Measurements from ENCODE around the gene BDKRB2.

The BDKRB2 gene

DNA sequence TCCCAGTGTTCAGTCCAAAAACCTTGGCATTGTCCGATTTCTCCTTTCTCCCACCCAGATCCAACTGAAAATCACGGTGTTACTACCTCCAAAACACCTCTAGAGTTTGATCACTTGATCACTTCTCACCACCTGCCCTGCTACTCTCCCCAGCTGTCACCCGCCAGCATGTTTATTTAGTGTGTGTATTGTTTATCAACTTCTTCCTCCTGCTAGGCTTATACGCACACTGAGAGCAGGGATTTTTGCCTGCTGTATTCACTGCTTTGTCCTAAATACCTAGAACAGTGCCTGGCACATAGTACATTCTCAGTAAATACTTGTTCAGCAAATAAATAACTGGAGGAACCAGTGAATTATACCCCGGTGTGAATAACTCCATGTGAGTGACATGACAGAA lies 56.4 kb downstream of the BDKRB2 start:
- DNase-seq (ENCODE audit: low spot score) = no peak
- TF ChIP-seq, protein P1, sequence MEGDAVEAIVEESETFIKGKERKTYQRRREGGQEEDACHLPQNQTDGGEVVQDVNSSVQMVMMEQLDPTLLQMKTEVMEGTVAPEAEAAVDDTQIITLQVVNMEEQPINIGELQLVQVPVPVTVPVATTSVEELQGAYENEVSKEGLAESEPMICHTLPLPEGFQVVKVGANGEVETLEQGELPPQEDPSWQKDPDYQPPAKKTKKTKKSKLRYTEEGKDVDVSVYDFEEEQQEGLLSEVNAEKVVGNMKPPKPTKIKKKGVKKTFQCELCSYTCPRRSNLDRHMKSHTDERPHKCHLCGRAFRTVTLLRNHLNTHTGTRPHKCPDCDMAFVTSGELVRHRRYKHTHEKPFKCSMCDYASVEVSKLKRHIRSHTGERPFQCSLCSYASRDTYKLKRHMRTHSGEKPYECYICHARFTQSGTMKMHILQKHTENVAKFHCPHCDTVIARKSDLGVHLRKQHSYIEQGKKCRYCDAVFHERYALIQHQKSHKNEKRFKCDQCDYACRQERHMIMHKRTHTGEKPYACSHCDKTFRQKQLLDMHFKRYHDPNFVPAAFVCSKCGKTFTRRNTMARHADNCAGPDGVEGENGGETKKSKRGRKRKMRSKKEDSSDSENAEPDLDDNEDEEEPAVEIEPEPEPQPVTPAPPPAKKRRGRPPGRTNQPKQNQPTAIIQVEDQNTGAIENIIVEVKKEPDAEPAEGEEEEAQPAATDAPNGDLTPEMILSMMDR (IDR thresholded peaks at IDR 0.05; ENCODE audit: extremely low read depth, missing control alignments) = no peak

DNA sequence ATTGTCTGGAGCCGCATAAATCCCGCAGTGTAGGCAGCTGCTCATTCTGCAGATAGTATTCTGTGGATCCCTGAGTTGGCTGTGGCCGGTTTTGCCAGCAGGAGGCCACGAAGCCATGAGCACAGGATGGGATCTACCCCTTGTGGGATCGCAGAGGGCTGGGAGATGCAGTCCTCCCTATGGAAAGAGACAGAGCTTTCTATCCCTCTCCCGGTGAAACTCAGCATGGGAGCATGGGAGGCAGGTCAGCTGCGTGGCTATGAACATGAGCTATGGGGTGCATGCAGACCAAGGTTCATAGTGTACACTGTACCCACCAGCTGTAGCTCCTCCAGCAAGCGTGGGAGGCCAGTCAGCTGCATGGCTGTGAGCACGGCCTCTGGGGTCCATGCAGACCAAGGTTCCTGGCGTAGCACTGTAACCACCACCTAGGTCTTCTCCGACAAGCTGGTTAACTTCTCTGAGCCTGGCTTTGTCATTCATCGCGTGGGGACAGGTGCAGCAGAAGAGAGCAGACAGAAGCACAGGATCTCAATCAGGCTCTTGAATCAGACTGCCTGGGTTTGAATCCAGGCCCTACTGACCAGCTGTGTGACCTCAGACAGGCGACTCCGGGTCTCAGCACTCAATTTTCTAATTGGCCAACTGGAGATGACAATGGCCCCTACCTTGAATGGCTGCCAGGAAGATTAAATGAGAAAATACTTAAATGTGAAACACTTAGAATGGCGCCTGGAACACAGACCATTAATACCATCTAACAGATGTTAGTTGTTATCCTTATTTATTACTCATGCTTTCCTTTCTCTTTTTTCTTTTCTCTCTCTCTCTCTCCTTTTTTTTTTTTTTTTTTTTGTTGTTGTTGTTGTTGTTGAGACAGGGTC lies 57.4 kb downstream of the BDKRB2 start:
- no peak for DNase-seq (ENCODE audit: low spot score)
- TF ChIP-seq, protein P1 (IDR thresholded peaks at IDR 0.05; ENCODE audit: extremely low read depth, missing control alignments) = no peak

DNA sequence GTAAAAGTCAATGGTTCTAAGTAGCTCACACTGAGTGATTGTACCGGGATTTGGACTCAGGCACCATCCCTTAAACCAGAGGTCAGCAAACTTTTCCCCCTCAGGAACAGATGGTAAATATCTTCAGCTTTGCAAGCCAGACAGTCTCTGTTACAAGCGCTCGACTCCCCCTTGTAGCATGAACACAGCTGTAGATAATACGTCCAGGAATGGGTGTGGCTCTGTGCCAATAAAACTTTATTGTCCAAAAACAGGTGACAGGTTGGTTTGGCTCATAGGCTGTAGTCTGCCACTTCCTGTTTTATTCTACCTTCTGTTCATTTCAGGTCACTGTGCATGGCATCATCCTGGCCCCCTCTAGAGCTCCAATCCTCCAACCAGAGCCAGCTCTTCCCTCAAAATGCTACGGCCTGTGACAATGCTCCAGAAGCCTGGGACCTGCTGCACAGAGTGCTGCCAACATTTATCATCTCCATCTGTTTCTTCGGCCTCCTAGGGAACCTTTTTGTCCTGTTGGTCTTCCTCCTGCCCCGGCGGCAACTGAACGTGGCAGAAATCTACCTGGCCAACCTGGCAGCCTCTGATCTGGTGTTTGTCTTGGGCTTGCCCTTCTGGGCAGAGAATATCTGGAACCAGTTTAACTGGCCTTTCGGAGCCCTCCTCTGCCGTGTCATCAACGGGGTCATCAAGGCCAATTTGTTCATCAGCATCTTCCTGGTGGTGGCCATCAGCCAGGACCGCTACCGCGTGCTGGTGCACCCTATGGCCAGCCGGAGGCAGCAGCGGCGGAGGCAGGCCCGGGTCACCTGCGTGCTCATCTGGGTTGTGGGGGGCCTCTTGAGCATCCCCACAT lies 58.9 kb downstream of the BDKRB2 start:
- TF ChIP-seq, protein P1 (IDR thresholded peaks at IDR 0.05; ENCODE audit: extremely low read depth, missing control alignments) = no peak
- no peak for DNase-seq (ENCODE audit: low spot score)

DNA sequence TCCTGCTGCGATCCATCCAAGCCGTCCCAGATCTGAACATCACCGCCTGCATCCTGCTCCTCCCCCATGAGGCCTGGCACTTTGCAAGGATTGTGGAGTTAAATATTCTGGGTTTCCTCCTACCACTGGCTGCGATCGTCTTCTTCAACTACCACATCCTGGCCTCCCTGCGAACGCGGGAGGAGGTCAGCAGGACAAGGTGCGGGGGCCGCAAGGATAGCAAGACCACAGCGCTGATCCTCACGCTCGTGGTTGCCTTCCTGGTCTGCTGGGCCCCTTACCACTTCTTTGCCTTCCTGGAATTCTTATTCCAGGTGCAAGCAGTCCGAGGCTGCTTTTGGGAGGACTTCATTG lies 59.5 kb downstream of the BDKRB2 start:
- TF ChIP-seq, protein P1 (IDR thresholded peaks at IDR 0.05; ENCODE audit: extremely low read depth, missing control alignments) = no peak
- DNase-seq (ENCODE audit: low spot score) = no peak

DNA sequence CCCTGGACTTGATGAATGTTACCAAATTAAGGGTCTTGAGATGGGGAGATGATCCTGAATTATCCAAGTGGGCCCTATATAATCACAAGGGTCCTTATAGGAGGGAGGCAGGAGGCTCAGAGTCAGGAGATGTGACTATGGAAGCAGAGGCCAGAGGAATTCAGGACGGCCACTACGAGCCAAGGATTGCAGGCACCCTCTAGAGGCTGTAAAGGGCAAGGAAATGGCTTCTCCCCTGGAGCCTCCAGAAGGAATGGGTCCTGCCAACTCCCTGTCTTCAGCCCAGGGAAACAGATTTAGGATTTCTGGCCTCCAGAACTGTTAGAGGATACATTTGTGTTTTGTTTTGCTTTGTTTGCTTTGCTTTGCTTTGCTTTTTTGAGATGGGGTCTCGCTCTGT lies 60.2 kb downstream of the BDKRB2 start:
- no peak for DNase-seq (ENCODE audit: low spot score)
- TF ChIP-seq, protein P1 (IDR thresholded peaks at IDR 0.05; ENCODE audit: extremely low read depth, missing control alignments) = no peak

DNA sequence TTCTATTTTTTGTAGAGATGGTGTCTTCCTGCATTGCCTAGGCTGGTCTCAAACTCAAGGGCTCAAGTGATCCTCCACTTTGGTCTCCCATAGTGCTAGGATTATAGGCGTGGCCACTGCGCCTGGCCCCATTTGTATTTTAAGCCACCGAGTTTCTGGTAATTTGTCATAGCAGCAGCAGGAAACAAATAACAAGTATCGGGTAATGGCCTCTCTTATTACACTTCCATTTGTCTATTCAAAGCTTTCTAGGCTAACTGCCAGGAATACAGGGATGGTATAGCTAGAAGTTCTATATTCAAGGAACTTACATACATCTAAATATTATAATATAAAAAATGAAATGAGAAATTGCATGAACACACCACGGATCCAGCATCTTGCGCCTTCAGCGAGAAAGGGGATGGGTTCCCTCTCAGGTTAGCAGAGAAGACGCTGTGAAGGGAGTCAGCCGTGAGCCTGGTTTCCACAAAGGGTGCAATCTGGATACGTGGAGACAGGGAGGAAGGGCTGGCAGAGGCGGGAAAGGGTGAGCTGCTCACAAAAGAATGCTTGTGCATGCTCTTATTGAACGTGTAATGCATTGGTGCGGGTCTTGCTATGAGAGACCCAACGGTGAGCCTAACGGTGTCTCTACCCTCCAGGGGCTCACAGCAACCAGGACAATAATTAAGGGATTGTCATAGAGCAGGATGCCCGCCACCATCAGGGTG lies 60.9 kb downstream of the BDKRB2 start:
- DNase-seq (ENCODE audit: low spot score) = no peak
- TF ChIP-seq, protein P1 (IDR thresholded peaks at IDR 0.05; ENCODE audit: extremely low read depth, missing control alignments) = no peak

All from GM20000 (cell line).